ENCODE measurements around the gene FBXW5.

DNA sequence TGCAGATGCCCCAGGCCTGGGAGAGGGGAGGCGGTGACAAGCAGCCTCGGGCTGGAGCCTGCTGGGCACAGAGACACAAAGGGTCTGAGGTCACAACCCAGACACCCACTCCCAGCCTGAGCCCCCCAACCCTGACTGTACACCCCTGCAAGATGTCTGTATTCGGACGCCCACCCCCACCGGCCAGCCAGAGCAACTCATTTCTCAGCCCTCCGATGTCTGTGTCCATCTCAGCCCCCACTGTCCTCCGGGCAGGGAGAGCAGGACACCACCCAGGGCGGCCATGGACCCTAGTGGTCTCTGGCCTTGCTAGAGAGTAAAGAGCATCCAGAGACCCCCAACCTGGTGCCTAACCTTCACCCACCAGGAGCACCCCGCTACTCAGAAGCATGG lies 11.4 kb upstream of the FBXW5 start:
- TF ChIP-seq, protein P1, sequence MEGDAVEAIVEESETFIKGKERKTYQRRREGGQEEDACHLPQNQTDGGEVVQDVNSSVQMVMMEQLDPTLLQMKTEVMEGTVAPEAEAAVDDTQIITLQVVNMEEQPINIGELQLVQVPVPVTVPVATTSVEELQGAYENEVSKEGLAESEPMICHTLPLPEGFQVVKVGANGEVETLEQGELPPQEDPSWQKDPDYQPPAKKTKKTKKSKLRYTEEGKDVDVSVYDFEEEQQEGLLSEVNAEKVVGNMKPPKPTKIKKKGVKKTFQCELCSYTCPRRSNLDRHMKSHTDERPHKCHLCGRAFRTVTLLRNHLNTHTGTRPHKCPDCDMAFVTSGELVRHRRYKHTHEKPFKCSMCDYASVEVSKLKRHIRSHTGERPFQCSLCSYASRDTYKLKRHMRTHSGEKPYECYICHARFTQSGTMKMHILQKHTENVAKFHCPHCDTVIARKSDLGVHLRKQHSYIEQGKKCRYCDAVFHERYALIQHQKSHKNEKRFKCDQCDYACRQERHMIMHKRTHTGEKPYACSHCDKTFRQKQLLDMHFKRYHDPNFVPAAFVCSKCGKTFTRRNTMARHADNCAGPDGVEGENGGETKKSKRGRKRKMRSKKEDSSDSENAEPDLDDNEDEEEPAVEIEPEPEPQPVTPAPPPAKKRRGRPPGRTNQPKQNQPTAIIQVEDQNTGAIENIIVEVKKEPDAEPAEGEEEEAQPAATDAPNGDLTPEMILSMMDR (conservative IDR thresholded peaks at IDR 0.05; ENCODE audit: low read length), result no peak
- TF ChIP-seq EZH2phosphoT487 (IDR thresholded peaks at IDR 0.05; ENCODE audit: borderline replicate concordance), result no peak
